Gastroesophageal sphincter (tissue), 3 donors: Measurements from ENCODE around the gene MINDY4B.

Experiments
- EP300 ChIP-seq: sonication (generic); formaldehyde crosslinking; IDR thresholded peaks from one replicate; pipeline ENCODE4 v1.6.1; 2017; ENCODE audit warnings: antibody characterized with exemption, mild to moderate bottlenecking
- POLR2A ChIP-seq, 2 donors: fragments of 450-650 bp; IDR thresholded peaks; one replicate each; pipeline ENCODE4 v1.6.1; 2017; ENCODE audit warnings: antibody characterized with exemption in 2 of 2, mild to moderate bottlenecking in 2 of 2, moderate library complexity in 1 of 2
- POLR2AphosphoS5 ChIP-seq: sonication (generic); formaldehyde crosslinking; IDR thresholded peaks from one replicate; pipeline ENCODE4 v1.6.1; 2017; ENCODE audit warnings: antibody characterized with exemption
- TF ChIP-seq, protein P1 (sequence below), 4 experiments: fragments of 200-600 bp in 2 of 4; fragments of 450-650 bp in 2 of 4; sonication (generic) in 1 of 4; IDR thresholded peaks; one replicate each; pipeline ENCODE4 v1.5.1; 2017 to 2019; ENCODE audit warnings: antibody characterized with exemption in 4 of 4, mild to moderate bottlenecking in 2 of 4, moderate library complexity in 2 of 4

DNA sequence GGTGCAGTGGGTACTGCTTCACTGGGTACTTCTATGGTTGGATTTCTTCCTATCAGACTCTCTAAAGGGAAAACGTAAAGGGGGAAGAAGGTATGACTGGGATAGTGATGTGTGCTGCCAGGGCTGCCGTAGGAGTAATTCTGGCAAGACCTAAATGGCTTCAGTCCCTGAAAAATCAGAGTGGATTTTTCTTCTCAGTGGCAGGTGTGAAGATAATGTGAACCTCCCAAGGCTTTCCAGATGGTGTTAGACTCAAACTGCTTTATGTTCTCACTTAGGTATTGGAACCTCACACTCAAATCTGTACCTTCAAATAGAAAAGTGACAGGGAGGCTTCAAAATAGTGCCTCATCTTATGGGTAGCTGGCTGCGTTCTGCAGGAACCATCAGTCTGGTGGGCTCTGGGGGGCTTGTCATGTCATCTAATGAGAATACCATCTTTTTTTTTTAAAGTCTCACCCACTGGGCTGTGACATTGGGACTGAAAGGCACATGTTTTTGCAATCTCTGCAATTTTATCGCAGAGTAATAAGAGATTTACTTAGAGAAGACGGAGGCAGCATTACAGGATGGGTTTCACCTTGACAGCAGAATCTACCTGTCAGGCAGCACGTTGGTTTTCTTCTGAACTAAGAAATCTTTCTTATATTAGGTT is 28.5 kb downstream of the MINDY4B start:
- TF ChIP-seq, protein P1, sequence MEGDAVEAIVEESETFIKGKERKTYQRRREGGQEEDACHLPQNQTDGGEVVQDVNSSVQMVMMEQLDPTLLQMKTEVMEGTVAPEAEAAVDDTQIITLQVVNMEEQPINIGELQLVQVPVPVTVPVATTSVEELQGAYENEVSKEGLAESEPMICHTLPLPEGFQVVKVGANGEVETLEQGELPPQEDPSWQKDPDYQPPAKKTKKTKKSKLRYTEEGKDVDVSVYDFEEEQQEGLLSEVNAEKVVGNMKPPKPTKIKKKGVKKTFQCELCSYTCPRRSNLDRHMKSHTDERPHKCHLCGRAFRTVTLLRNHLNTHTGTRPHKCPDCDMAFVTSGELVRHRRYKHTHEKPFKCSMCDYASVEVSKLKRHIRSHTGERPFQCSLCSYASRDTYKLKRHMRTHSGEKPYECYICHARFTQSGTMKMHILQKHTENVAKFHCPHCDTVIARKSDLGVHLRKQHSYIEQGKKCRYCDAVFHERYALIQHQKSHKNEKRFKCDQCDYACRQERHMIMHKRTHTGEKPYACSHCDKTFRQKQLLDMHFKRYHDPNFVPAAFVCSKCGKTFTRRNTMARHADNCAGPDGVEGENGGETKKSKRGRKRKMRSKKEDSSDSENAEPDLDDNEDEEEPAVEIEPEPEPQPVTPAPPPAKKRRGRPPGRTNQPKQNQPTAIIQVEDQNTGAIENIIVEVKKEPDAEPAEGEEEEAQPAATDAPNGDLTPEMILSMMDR (IDR thresholded peaks at IDR 0.05) = no peak
- TF ChIP-seq POLR2A (IDR thresholded peaks at IDR 0.05) (no peak), POLR2AphosphoS5 (no peak), EP300 (no peak)
